Neural progenitor cell (in vitro differentiated cells): ENCODE measurements around the gene OGFOD1. TPM values are rescaled to one million over a fixed set of nuclear protein-coding genes. Genes with fewer than 3 reads are reported as not detected.

Source experiments
- DNase-seq: peaks from one replicate; pipeline ENCODE4 v3.0.0-alpha.2; 2016; ENCODE audit warnings: low spot score
- H2AFZ ChIP-seq: fragments of 200-600 bp; sonication (generic); replicated peaks from 2 replicates; pipeline ENCODE4 v1.6.1; 2016; ENCODE audit warnings: antibody characterized with exemption
- H3F3A ChIP-seq: fragments of 200-600 bp; sonication (generic); 2 replicates; pipeline ENCODE4 v1.6.1; 2016; ENCODE audit warnings: antibody characterized with exemption, low read depth
- H3K27ac ChIP-seq: fragments of 200-600 bp; sonication (generic); 2 replicates; pipeline ENCODE4 v1.5.1; 2016; ENCODE audit warnings: mild to moderate bottlenecking
- H3K27me3 ChIP-seq: fragments of 200-600 bp; sonication (generic); 2 replicates; pipeline ENCODE4 v1.6.1; 2016; ENCODE audit warnings: mild to moderate bottlenecking, moderate library complexity
- H3K36me3 ChIP-seq: fragments of 200-600 bp; sonication (generic); 2 replicates; pipeline ENCODE4 v1.5.1; 2016
- H3K4me1 ChIP-seq: fragments of 200-600 bp; sonication (generic); 2 replicates; pipeline ENCODE4 v1.6.1; 2016; ENCODE audit warnings: mixed run types
- H3K4me2 ChIP-seq: fragments of 200-600 bp; sonication (generic); 2 replicates; pipeline ENCODE4 v1.6.1; 2016
- H3K4me3 ChIP-seq: fragments of 200-600 bp; sonication (generic); 2 replicates; pipeline ENCODE4 v1.5.1; 2016
- H3K79me2 ChIP-seq: fragments of 200-600 bp; sonication (generic); 2 replicates; pipeline ENCODE4 v1.6.1; 2016; ENCODE audit warnings: low read depth
- H3K9ac ChIP-seq: fragments of 200-600 bp; sonication (generic); 2 replicates; pipeline ENCODE4 v1.6.1; 2016
- H3K9me3 ChIP-seq: fragments of 200-600 bp; sonication (generic); 2 replicates; pipeline ENCODE4 v1.5.1; 2016; ENCODE audit warnings: low read depth
- H4K20me1 ChIP-seq: fragments of 200-600 bp; sonication (generic); 2 replicates; pipeline ENCODE4 v1.6.1; 2016; ENCODE audit warnings: low read depth
- H3K27ac Mint-ChIP-seq: 3 replicates; pipeline ENCODE4 v1.8.0; 2021; ENCODE audit warnings: mixed read lengths
- H3K27me3 Mint-ChIP-seq: 2 replicates; pipeline ENCODE4 v1.8.0; 2022; ENCODE audit warnings: low read depth, mild to moderate bottlenecking, inconsistent platforms, moderate library complexity, mixed read lengths; ENCODE audit not compliant: insufficient read depth
- H3K36me3 Mint-ChIP-seq: 3 replicates; pipeline ENCODE4 v1.8.0; 2021; ENCODE audit warnings: mixed read lengths
- H3K4me1 Mint-ChIP-seq: 3 replicates; pipeline ENCODE4 v1.8.0; 2021; ENCODE audit warnings: mixed read lengths
- H3K4me3 Mint-ChIP-seq: 3 replicates; pipeline ENCODE4 v1.8.0; 2021; ENCODE audit warnings: mild to moderate bottlenecking, moderate library complexity, mixed read lengths
- H3K9me3 Mint-ChIP-seq: 3 replicates; pipeline ENCODE4 v1.8.0; 2020; ENCODE audit warnings: mixed read lengths
- CTCF ChIP-seq: fragments of 200-600 bp; sonication (generic); IDR thresholded peaks from 2 replicates; pipeline ENCODE4 v1.5.1; 2017; ENCODE audit warnings: antibody characterized with exemption, mild to moderate bottlenecking
- EZH2 ChIP-seq: fragments of 200-600 bp; sonication (generic); IDR thresholded peaks from 2 replicates; pipeline ENCODE4 v1.6.1; 2017; ENCODE audit warnings: antibody characterized with exemption, mild to moderate bottlenecking, moderate library complexity
- EZH2phosphoT487 ChIP-seq: fragments of 200-600 bp; sonication (generic); IDR thresholded peaks from 2 replicates; pipeline ENCODE4 v1.6.1; 2017; ENCODE audit warnings: antibody characterized with exemption
- total RNA-seq: library from RNA; depleted of rRNA; stranded (reverse); fragments of >200 nt; gene quantifications from 2 replicates; pipeline ENCODE4 v1.2.3, GENCODE V29; 2015; ENCODE audit warnings: low replicate concordance

Gene OGFOD1
- total RNA-seq, 1 donor from 2014 or later = 73.4 TPM

- H3K9me3 ChIP-seq = no peaks in the 10 kb centered on the region
- no peak for TF ChIP-seq EZH2
- no peak for TF ChIP-seq CTCF
- no peak for TF ChIP-seq EZH2phosphoT487
- peaks cover 29% of the 10 kb centered on the region for H3K4me1 Mint-ChIP-seq
- H4K20me1 ChIP-seq = peaks cover 68% of the 10 kb centered on the region
- H3K27me3 Mint-ChIP-seq = no peaks in the 10 kb centered on the region
- no peak overlapping the region for H3K27ac ChIP-seq
- H3K27ac Mint-ChIP-seq = no peak overlapping the region
- no peaks in the 10 kb centered on the region for H3K9me3 Mint-ChIP-seq
- H3K9ac ChIP-seq = no peak overlapping the region
- no peaks in the 10 kb centered on the region for H3K27me3 ChIP-seq
- H3K4me3 ChIP-seq = no peak overlapping the region
- peaks cover 22% of the 10 kb centered on the region for H3K36me3 ChIP-seq
- no peaks in the 10 kb centered on the region for H3F3A ChIP-seq
- peaks cover 85% of the 10 kb centered on the region for H3K79me2 ChIP-seq
- no peak for DNase-seq
- H3K4me2 ChIP-seq = peak overlapping the region; percentile 4
- H3K4me3 Mint-ChIP-seq = no peak overlapping the region
- peaks cover 25% of the 10 kb centered on the region for H3K4me1 ChIP-seq
- no peak overlapping the region for H2AFZ ChIP-seq
- peaks cover 13% of the 10 kb centered on the region for H3K36me3 Mint-ChIP-seq
These were observed 3.3 kb upstream of the OGFOD1 start for GRCh38 chr16:56448005-56448404.

GRCh38 chr16:56450275-56450985 is 924 bp upstream of the OGFOD1 start:
- no peaks in the 10 kb centered on the region for H3K27me3 Mint-ChIP-seq
- peak; percentile 34 for DNase-seq
- H3K79me2 ChIP-seq = peaks cover 87% of the 10 kb centered on the region
- no peak overlapping the region for H3K27ac ChIP-seq
- peak overlapping the region; percentile 80 for H3K4me3 ChIP-seq
- no peaks in the 10 kb centered on the region for H3F3A ChIP-seq
- no peaks in the 10 kb centered on the region for H3K9me3 ChIP-seq
- H3K4me1 ChIP-seq = peaks cover 25% of the 10 kb centered on the region
- H4K20me1 ChIP-seq = peaks cover 63% of the 10 kb centered on the region
- H3K27ac Mint-ChIP-seq = peak overlapping the region; percentile 81
- H3K9ac ChIP-seq = peak overlapping the region; percentile 83
- peak overlapping the region; percentile 99 for H3K4me3 Mint-ChIP-seq
- peak overlapping the region; percentile 52 for H2AFZ ChIP-seq
- peaks cover 10% of the 10 kb centered on the region for H3K36me3 Mint-ChIP-seq
- H3K4me1 Mint-ChIP-seq = peaks cover 30% of the 10 kb centered on the region
- no peaks in the 10 kb centered on the region for H3K9me3 Mint-ChIP-seq
- TF ChIP-seq EZH2phosphoT487 (no peak), EZH2 (no peak), CTCF (no peak)
- peak overlapping the region; percentile 94 for H3K4me2 ChIP-seq
- peaks cover 19% of the 10 kb centered on the region for H3K36me3 ChIP-seq
- H3K27me3 ChIP-seq = no peaks in the 10 kb centered on the region

- H3K27me3 ChIP-seq = no peaks in the 10 kb centered on the region
- Mint-ChIP-seq H3K27ac (peak overlapping the region; percentile 15), H3K36me3 (peaks cover 15% of the 10 kb centered on the region), H3K9me3 (no peaks in the 10 kb centered on the region), H3K4me1 (peaks cover 30% of the 10 kb centered on the region), H3K4me3 (peak overlapping the region; percentile 99), H3K27me3 (no peaks in the 10 kb centered on the region)
- peak overlapping the region; percentile 80 for H3K4me2 ChIP-seq
- peaks cover 16% of the 10 kb centered on the region for H3K36me3 ChIP-seq
- no peaks in the 10 kb centered on the region for H3K9me3 ChIP-seq
- peak overlapping the region; percentile 80 for H3K4me3 ChIP-seq
- H4K20me1 ChIP-seq = peaks cover 52% of the 10 kb centered on the region
- H3K79me2 ChIP-seq = peaks cover 71% of the 10 kb centered on the region
- peaks cover 25% of the 10 kb centered on the region for H3K4me1 ChIP-seq
- TF ChIP-seq EZH2 (no peak), CTCF (no peak), EZH2phosphoT487 (no peak)
- peak overlapping the region; percentile 86 for H2AFZ ChIP-seq
- peak overlapping the region; percentile 14 for H3K27ac ChIP-seq
- peak; percentile 78 for DNase-seq
- peak overlapping the region; percentile 57 for H3K9ac ChIP-seq
- no peaks in the 10 kb centered on the region for H3F3A ChIP-seq
These were observed 667 bp downstream of the OGFOD1 start for GRCh38 chr16:56451753-56452689.
